AG10803 (cell line): ENCODE results near the gene NAAA.
A peak's percentile ranks its signal among the peaks of the same experiment; 100 is the strongest.

Source experiments
- DNase-seq: peaks from one replicate; pipeline ENCODE4 v3.0.0; 2010; ENCODE audit warnings: low read depth
- H3K4me3 ChIP-seq: 2 replicates; pipeline ENCODE4 v1.5.1; 2011; ENCODE audit warnings: mild to moderate bottlenecking, low read length, control low read depth
- CTCF ChIP-seq: conservative IDR thresholded peaks from 2 replicates; pipeline ENCODE4 v1.5.1; 2011; ENCODE audit warnings: mild to moderate bottlenecking, low read length, control low read depth, inconsistent platforms

NAAA gene

GRCh38 chr4:75898536-75898935 is 42.3 kb downstream of the NAAA start:
- DNase-seq = no peak
- TF ChIP-seq CTCF = no peak
- no peak overlapping the region for H3K4me3 ChIP-seq

DNA sequence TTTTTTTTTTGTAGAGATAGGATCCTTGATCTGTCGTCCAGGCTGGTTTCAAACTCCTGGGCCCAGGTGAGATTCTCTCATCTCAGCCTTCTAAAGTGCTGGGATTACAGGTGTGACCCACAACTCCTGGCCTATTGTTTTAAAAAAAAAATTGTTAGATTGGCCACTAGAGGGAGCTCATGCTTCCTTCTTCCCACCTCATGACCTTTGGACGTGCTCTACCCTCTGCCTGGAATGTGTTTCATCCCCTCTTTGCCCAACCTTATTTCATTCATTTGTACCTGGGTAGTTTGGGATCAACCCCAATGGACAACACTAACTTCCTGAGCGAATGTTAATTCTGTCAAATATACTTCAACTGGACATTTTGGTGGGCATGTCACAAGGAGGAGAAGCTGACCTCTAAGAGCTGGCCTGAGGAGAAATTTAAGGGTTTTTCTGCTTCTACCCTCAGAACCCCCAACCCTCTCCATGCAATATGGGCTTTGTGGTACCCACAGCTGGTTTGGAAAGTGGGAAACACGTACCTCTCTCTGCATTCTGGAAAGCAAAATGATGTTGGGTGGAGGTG is 45.0 kb downstream of the NAAA start:
- H3K4me3 ChIP-seq = no peak overlapping the region
- peak; percentile 24 for DNase-seq
- TF ChIP-seq CTCF = peak; percentile 67

DNA sequence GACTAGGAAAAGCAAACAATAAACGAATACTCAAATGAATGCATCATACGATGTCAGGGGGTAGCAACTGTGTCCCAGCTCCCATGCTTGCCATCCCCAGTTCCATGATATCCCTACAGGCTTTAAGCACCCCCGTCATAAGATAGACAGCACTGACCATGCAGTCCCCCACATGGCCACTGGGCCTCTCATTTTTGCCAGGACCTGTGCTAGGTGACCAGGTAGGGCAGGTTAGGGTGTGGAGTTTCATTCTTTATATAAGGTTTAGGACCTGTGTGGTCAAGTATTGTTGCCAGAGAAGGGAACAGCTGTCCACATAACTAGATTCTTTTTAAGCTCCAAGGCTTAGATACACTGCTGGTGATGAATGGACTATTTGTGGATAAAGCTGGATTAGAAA is 48.3 kb downstream of the NAAA start:
- TF ChIP-seq CTCF = 0 out of 2 replicates have a peak, but pooled peaks have one; percentile 16
- DNase-seq = no peak
- H3K4me3 ChIP-seq = no peak overlapping the region

DNA sequence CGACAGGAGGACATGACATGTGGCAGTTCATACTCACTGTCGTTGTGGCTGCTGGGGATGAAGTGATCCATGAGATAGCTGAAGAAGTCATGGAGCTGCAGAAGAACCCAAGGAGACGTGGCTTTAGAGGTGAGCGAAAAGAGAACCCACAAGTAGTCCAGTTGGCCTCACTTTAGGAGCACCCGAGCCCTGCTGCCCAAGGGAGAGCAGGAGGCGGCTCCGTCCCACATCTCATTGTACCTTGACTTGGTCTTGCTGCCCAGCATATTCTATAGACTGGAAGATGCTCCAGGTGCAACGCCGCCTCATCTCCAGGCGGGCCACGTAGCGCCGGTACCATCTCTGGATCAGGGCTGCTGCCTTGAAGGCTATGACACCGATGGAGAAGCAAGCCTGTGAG is 49.2 kb downstream of the NAAA start:
- no peak for DNase-seq
- TF ChIP-seq CTCF = no peak
- no peak overlapping the region for H3K4me3 ChIP-seq

DNA sequence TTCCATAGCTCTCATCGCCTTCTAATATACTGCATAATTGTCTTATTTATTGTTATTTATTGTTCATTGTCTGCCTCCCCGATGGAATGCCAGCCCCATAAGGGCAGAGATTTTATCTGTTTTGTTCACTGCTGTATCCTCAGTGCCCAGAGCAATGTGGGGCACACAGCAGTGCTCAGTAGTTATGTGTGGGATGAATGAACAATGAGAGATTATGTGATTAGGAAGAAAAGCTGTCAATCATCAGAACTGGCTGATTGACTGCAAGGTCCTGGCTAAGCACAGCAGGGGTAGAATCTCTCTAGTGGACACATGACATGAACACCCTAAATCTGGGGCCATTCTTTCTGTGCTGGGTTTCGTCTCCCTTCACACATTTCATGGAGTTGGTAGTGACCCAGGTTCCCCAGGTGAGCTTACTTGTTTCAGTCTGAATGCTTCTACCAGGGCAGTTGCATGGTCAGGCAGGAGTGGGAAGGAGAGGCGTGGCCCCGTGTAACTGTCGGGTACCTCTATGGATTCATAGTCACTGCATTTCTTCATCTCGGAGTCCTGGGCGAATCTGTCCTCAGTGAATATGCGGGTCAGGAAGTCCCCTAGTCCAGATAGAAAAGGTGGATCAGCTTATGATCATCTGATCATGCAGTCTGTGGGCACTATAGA is 51.1 kb downstream of the NAAA start:
- no peak for TF ChIP-seq CTCF
- no peak overlapping the region for H3K4me3 ChIP-seq
- DNase-seq = no peak

- no peak overlapping the region for H3K4me3 ChIP-seq
Observed at GRCh38 chr4:75886104-75886503, 54.7 kb downstream of the NAAA start.

More at GRCh38 chr4:75886104-75886503, 54.7 kb downstream of the NAAA start:
- peak; percentile 3 for DNase-seq
- TF ChIP-seq CTCF = no peak
